Ishikawa (cell line): Measurements from ENCODE around the gene SLC25A39.

Source experiments
- CEBPB ChIP-seq: IDR thresholded peaks from 2 replicates; pipeline ENCODE4 v1.6.1; 2012
- CREB1 ChIP-seq: IDR thresholded peaks from 2 replicates; pipeline ENCODE4 v1.6.1; 2012; ENCODE audit warnings: low read depth
- EGR1 ChIP-seq: IDR thresholded peaks from 2 replicates; pipeline ENCODE4 v1.6.1; 2012
- EP300 ChIP-seq: IDR thresholded peaks from 2 replicates; pipeline ENCODE4 v1.6.1; 2012; ENCODE audit warnings: borderline replicate concordance
- FOXM1 ChIP-seq: IDR thresholded peaks from 2 replicates; pipeline ENCODE4 v1.6.1; 2012; ENCODE audit warnings: low read depth, borderline replicate concordance
- MAX ChIP-seq: IDR thresholded peaks from 2 replicates; pipeline ENCODE4 v1.6.1; 2012
- NFIC ChIP-seq: IDR thresholded peaks from 2 replicates; pipeline ENCODE4 v1.6.1; 2012
- RAD21 ChIP-seq: IDR thresholded peaks from 2 replicates; pipeline ENCODE4 v1.6.1; 2012; ENCODE audit warnings: low read depth
- REST ChIP-seq: IDR thresholded peaks from 2 replicates; pipeline ENCODE4 v1.6.1; 2012; ENCODE audit warnings: low read depth, mild to moderate bottlenecking
- TAF1 ChIP-seq: IDR thresholded peaks from 2 replicates; pipeline ENCODE4 v1.6.1; 2012; ENCODE audit warnings: low read depth, mild to moderate bottlenecking
- TCF12 ChIP-seq: IDR thresholded peaks from 2 replicates; pipeline ENCODE4 v1.6.1; 2012; ENCODE audit warnings: low read depth
- USF1 ChIP-seq: IDR thresholded peaks from 2 replicates; pipeline ENCODE4 v1.6.1; 2012
- YY1 ChIP-seq: IDR thresholded peaks from 2 replicates; pipeline ENCODE4 v1.6.1; 2012; ENCODE audit warnings: low read depth
- ZBTB7A ChIP-seq: IDR thresholded peaks from 2 replicates; pipeline ENCODE4 v1.6.1; 2012; ENCODE audit warnings: low read depth

- no peak for TF ChIP-seq CEBPB
- TF ChIP-seq TCF12, result no peak
- no peak for TF ChIP-seq YY1
- TF ChIP-seq CREB1, result no peak
- TF ChIP-seq TAF1, result no peak
- no peak for TF ChIP-seq EP300
- no peak for TF ChIP-seq USF1
- no peak for TF ChIP-seq NFIC
- TF ChIP-seq MAX, result no peak
- TF ChIP-seq RAD21, result no peak
- no peak for TF ChIP-seq ZBTB7A
- no peak for TF ChIP-seq REST
- TF ChIP-seq EGR1, result no peak
- no peak for TF ChIP-seq FOXM1
Observed at GRCh38 chr17:44354582-44355561, 30.2 kb upstream of the SLC25A39 start.
